ENCODE measurements around the gene SCG3.

DNA sequence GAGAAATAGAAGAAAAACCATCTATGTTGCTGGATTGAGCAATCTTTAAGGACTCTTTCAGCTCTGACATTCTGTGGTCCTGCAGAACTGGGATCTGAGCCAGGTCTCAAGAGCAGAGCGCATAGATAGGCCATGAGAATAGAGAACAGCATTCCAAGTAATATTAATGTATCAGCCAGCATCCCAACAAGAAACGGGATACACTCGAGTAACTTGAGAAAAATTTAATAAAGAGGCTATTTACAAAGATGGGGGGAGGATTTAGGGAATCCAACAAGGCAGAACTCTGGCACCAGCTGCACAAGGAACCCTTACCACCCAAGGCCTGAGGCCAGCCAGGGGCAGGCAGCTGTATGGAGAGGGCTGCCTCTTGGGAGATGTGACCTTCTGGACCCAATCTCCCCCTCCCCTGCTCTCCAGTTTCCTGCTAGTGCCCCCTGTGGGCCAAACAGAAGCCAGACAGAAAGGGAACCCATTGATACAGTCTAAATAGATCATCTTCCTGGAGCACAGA, 78.3 kb downstream of the SCG3 start:
- TF ChIP-seq, protein P1, sequence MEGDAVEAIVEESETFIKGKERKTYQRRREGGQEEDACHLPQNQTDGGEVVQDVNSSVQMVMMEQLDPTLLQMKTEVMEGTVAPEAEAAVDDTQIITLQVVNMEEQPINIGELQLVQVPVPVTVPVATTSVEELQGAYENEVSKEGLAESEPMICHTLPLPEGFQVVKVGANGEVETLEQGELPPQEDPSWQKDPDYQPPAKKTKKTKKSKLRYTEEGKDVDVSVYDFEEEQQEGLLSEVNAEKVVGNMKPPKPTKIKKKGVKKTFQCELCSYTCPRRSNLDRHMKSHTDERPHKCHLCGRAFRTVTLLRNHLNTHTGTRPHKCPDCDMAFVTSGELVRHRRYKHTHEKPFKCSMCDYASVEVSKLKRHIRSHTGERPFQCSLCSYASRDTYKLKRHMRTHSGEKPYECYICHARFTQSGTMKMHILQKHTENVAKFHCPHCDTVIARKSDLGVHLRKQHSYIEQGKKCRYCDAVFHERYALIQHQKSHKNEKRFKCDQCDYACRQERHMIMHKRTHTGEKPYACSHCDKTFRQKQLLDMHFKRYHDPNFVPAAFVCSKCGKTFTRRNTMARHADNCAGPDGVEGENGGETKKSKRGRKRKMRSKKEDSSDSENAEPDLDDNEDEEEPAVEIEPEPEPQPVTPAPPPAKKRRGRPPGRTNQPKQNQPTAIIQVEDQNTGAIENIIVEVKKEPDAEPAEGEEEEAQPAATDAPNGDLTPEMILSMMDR (conservative IDR thresholded peaks at IDR 0.05; ENCODE audit: low read length) = peak; percentile 64
- no peak for TF ChIP-seq EZH2phosphoT487 (IDR thresholded peaks at IDR 0.05; ENCODE audit: borderline replicate concordance)

All from Loucy (cell line).